8988T (cell line): ENCODE results near the gene RNF32.
"Not testable (repeated sequence)": the region's sequence is repeated elsewhere in the genome, so short reads cannot be mapped to it uniquely, and the experiment has no call there.

ENCODE experiments used
- DNase-seq: peaks from one replicate; pipeline ENCODE4 v3.0.0; 2011

Gene RNF32

GRCh38 chr7:156642306-156643045 is 1.9 kb downstream of the RNF32 start:
- no peak for DNase-seq

- not testable (repeated sequence) for DNase-seq
Measured at GRCh38 chr7:156647330-156647729, 6.8 kb downstream of the RNF32 start.

GRCh38 chr7:156650042-156650441 is 9.5 kb downstream of the RNF32 start:
- DNase-seq = no peak

GRCh38 chr7:156651474-156651873 is 10.9 kb downstream of the RNF32 start:
- DNase-seq = no peak

- DNase-seq = no peak
Measured at GRCh38 chr7:156652886-156653568, 12.5 kb downstream of the RNF32 start.

GRCh38 chr7:156654511-156655234 is 14.1 kb downstream of the RNF32 start:
- no peak for DNase-seq

- DNase-seq = no peak
Measured at GRCh38 chr7:156655251-156655650, 14.7 kb downstream of the RNF32 start.

- DNase-seq = no peak
Measured at GRCh38 chr7:156655983-156656382, 15.4 kb downstream of the RNF32 start.

GRCh38 chr7:156656598-156656997 is 16.0 kb downstream of the RNF32 start:
- no peak for DNase-seq

- DNase-seq = no peak
Measured at GRCh38 chr7:156657681-156658080, 17.1 kb downstream of the RNF32 start.

GRCh38 chr7:156659203-156659602 is 18.6 kb downstream of the RNF32 start:
- DNase-seq = no peak

- DNase-seq = no peak
Measured at GRCh38 chr7:156659961-156660360, 19.4 kb downstream of the RNF32 start.

- DNase-seq = no peak
Measured at GRCh38 chr7:156661637-156662036, 21.1 kb downstream of the RNF32 start.

- no peak for DNase-seq
Measured at GRCh38 chr7:156662277-156662676, 21.7 kb downstream of the RNF32 start.

- no peak for DNase-seq
Measured at GRCh38 chr7:156665101-156665500, 24.5 kb downstream of the RNF32 start.

GRCh38 chr7:156666368-156667109 is 26.0 kb downstream of the RNF32 start:
- DNase-seq = no peak

- DNase-seq = no peak
Measured at GRCh38 chr7:156667110-156667426, 26.5 kb downstream of the RNF32 start.

- DNase-seq = no peak
Measured at GRCh38 chr7:156668130-156668741, 27.7 kb downstream of the RNF32 start.

GRCh38 chr7:156669035-156669828 is 28.7 kb downstream of the RNF32 start:
- DNase-seq = no peak

- no peak for DNase-seq
Measured at GRCh38 chr7:156673454-156673853, 32.9 kb downstream of the RNF32 start.

- DNase-seq = no peak
Measured at GRCh38 chr7:156673902-156674301, 33.3 kb downstream of the RNF32 start.

GRCh38 chr7:156675721-156676120 is 35.1 kb downstream of the RNF32 start:
- DNase-seq = no peak
